Neural crest cell (in vitro differentiated cells): Measurements from ENCODE around the gene MAPRE2. TPM values are rescaled to one million over a fixed set of nuclear protein-coding genes. Genes with fewer than 3 reads are reported as not detected.

Source experiments
- DNase-seq: peaks from one replicate; pipeline ENCODE4 v3.0.0; 2021; ENCODE audit warnings: low read depth, mixed read lengths, low spot score
- H3K27ac Mint-ChIP-seq: one replicate; pipeline ENCODE4 v1.8.0; 2021; ENCODE audit warnings: mild to moderate bottlenecking, mixed read lengths; ENCODE audit not compliant: unreplicated experiment
- H3K27me3 Mint-ChIP-seq: 2 replicates; pipeline ENCODE4 v1.8.0; 2021; ENCODE audit warnings: low read depth, mild to moderate bottlenecking, mixed read lengths
- H3K36me3 Mint-ChIP-seq: 2 replicates; pipeline ENCODE4 v1.8.0; 2021; ENCODE audit warnings: low read depth, mild to moderate bottlenecking, mixed read lengths
- H3K4me1 Mint-ChIP-seq: 2 replicates; pipeline ENCODE4 v1.8.0; 2021; ENCODE audit warnings: mixed read lengths
- H3K4me3 Mint-ChIP-seq: one replicate; pipeline ENCODE4 v1.8.0; 2021; ENCODE audit warnings: mild to moderate bottlenecking, mixed read lengths
- H3K9me3 Mint-ChIP-seq: 2 replicates; pipeline ENCODE4 v1.8.0; 2021; ENCODE audit warnings: mixed read lengths
- total RNA-seq: library from RNA; stranded (reverse); gene quantifications from 2 replicates; pipeline ENCODE4 v1.2.1, GENCODE V29; 2021
- TF ChIP-seq, protein P1 (sequence below): fragments of 200-600 bp; sonication (generic); conservative IDR thresholded peaks from 2 replicates; pipeline ENCODE4 v1.5.0; 2021; ENCODE audit warnings: antibody characterized with exemption, mild to moderate bottlenecking

The MAPRE2 gene
- total RNA-seq, 1 donor from 2014 or later = 35.5 TPM

DNA sequence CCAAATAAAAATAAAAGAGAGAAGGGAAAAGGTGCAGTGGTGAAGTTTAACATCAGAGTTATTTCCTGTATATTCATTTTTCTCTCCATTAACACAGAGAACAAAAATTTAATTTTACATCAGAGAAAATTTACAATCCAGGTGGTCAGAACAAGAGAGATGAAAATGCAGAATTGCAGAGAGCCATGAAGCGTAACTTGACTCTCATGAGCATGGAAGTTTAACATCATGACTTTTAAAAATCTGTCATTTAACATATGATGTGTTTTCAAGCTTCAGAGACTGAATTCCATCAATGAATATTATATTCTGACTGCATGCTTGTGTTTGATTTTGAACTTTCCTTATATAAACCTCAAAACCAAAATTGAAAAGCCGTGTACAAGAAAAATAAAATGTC is 120.3 kb downstream of the MAPRE2 start:
- no peak overlapping the region for H3K4me3 Mint-ChIP-seq

DNA sequence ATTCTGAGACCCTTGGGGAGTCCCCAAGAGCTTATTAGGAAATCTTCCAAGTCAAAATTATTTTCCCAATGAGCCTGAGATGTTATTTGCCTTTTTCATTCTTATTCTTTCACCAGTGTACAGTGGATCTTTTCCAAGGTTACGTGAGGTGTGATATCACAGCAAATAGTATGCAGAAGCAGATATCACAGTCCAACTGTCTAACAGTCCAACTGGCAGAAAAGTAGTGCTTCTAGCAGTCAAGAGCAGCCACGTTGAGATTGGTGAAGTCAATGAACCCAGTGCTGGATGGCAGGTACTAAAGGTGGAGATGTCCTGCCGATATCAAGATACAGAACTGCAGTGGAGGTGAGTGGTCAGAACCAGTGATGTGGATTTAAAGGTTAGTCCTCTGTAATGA is 120.7 kb downstream of the MAPRE2 start:
- Mint-ChIP-seq H3K4me1 (peaks cover 10% of the 10 kb centered on the region), H3K4me3 (no peak overlapping the region), H3K27me3 (no peaks in the 10 kb centered on the region), H3K9me3 (no peaks in the 10 kb centered on the region), H3K36me3 (no peaks in the 10 kb centered on the region), H3K27ac (no peak overlapping the region)
- no peak for DNase-seq
- TF ChIP-seq, protein P1, sequence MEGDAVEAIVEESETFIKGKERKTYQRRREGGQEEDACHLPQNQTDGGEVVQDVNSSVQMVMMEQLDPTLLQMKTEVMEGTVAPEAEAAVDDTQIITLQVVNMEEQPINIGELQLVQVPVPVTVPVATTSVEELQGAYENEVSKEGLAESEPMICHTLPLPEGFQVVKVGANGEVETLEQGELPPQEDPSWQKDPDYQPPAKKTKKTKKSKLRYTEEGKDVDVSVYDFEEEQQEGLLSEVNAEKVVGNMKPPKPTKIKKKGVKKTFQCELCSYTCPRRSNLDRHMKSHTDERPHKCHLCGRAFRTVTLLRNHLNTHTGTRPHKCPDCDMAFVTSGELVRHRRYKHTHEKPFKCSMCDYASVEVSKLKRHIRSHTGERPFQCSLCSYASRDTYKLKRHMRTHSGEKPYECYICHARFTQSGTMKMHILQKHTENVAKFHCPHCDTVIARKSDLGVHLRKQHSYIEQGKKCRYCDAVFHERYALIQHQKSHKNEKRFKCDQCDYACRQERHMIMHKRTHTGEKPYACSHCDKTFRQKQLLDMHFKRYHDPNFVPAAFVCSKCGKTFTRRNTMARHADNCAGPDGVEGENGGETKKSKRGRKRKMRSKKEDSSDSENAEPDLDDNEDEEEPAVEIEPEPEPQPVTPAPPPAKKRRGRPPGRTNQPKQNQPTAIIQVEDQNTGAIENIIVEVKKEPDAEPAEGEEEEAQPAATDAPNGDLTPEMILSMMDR = no peak

More for the DNA sequence above, 120.3 kb downstream of the MAPRE2 start:
- peaks cover 10% of the 10 kb centered on the region for H3K4me1 Mint-ChIP-seq
- H3K27me3 Mint-ChIP-seq = no peaks in the 10 kb centered on the region
- no peak for DNase-seq
- TF ChIP-seq, protein P1 = no peak
- no peak overlapping the region for H3K27ac Mint-ChIP-seq
- no peaks in the 10 kb centered on the region for H3K9me3 Mint-ChIP-seq
- no peaks in the 10 kb centered on the region for H3K36me3 Mint-ChIP-seq

DNA sequence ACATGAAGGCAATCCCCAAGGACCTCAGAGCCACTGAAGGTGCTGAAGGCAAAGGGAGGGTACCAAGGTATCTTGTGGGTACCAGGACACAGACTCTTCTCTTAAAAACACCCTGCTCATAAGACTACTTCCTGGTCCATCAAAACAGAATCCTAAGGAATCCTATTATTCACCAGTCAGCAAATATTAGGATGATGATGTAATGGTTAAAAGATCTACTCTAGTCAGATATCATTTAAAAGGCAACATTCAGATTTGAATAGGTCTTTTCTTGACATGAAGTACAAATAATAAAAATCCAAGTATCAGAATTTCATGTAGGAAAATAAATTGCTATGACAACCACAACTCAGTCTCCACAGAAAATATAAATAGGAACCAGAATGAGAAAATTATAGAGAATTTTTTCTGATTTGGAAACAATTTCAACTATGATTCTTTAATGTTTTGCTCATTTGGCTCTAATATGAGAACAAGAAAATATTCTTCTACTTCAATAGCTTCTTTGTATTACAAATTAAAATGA is 121.9 kb downstream of the MAPRE2 start:
- Mint-ChIP-seq H3K4me3 (no peak overlapping the region), H3K9me3 (no peaks in the 10 kb centered on the region), H3K36me3 (no peaks in the 10 kb centered on the region), H3K4me1 (peaks cover 10% of the 10 kb centered on the region), H3K27ac (no peak overlapping the region), H3K27me3 (no peaks in the 10 kb centered on the region)
- DNase-seq = no peak
- TF ChIP-seq, protein P1 = no peak

DNA sequence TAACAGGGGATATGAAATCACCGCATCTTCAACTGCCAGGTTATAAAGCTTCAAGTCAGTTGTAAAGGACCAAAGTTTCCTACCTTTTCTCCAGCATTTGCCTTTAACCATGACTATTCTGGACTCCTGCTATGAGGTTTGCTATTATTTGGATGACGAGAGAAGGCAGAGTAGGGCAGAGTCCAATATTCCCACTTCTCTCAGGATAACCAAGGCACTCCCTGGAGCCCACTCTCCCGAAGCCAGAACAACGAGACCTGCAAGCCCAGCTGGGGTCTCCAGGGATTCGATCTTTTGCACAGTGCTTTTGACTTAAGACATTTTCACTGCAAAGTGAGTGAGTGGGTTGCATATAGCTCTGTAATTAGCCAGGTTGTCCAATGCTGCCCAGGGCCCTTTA is 122.5 kb downstream of the MAPRE2 start:
- Mint-ChIP-seq H3K4me1 (peaks cover 10% of the 10 kb centered on the region), H3K4me3 (no peak overlapping the region), H3K9me3 (no peaks in the 10 kb centered on the region), H3K27ac (no peak overlapping the region), H3K27me3 (no peaks in the 10 kb centered on the region), H3K36me3 (no peaks in the 10 kb centered on the region)
- DNase-seq = no peak
- TF ChIP-seq, protein P1 = no peak

DNA sequence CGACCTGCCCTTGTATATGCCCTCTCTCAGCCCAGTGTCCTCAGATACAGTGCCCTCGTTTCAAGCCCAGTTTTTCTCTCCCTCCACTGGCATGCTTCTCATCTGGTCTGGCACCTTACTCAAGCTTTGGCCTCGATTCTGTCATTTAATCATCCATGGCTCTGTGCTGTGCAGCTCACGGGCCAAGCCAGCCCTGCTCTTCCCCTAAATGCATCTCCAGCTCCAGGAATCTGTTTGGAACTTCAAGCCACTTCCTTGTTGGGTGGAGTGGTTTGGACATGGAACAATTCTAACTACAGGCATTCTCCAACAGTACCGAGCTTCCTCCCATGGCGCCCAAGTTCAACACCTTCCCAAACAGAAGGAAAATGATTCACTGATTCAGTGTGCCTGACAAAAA is 122.9 kb downstream of the MAPRE2 start:
- no peak for DNase-seq
- Mint-ChIP-seq H3K27me3 (no peaks in the 10 kb centered on the region), H3K4me1 (peaks cover 10% of the 10 kb centered on the region), H3K27ac (no peak overlapping the region), H3K4me3 (no peak overlapping the region), H3K9me3 (no peaks in the 10 kb centered on the region), H3K36me3 (no peaks in the 10 kb centered on the region)
- TF ChIP-seq, protein P1 = no peak
